NCI-H524 (cell line): ENCODE data around the gene HTR3E.
"Not testable (repeated sequence)": the region's sequence is repeated elsewhere in the genome, so short reads cannot be mapped to it uniquely, and the experiment has no call there.

Experiments used
- DNase-seq, 2 experiments: peaks; one replicate each; lab custom pipeline; 2025; lab: John Stamatoyannopoulos, UW

The HTR3E gene

GRCh38 chr3:184110316-184110725 lies 13.5 kb downstream of the HTR3E start:
- no peak for DNase-seq

- DNase-seq: no peak
These were observed 19.2 kb downstream of the HTR3E start for GRCh38 chr3:184116017-184116416.

- peak in 1 of 2 experiments; percentile 30 for DNase-seq
These were observed 20.8 kb downstream of the HTR3E start for GRCh38 chr3:184117636-184118035.

GRCh38 chr3:184121031-184121430 lies 24.2 kb downstream of the HTR3E start:
- not testable (repeated sequence) for DNase-seq

- DNase-seq: no peak
These were observed 29.1 kb downstream of the HTR3E start for GRCh38 chr3:184126006-184126405.

- DNase-seq: peak in 1 of 2 experiments; percentile 55
These were observed 32.1 kb downstream of the HTR3E start for GRCh38 chr3:184129012-184129411.

- DNase-seq: no peak
These were observed 36.1 kb downstream of the HTR3E start for GRCh38 chr3:184132945-184133344.

GRCh38 chr3:184133840-184134745 lies 37.2 kb downstream of the HTR3E start:
- peak; percentile 97 to 98 for DNase-seq

- DNase-seq: peak; percentile 41 to 70
These were observed 37.9 kb downstream of the HTR3E start for GRCh38 chr3:184134746-184135148.

- peak; percentile 98 to 99 for DNase-seq
These were observed 38.5 kb downstream of the HTR3E start, which contains the start of gene EIF2B5 for GRCh38 chr3:184135149-184135910. TSS of gene EIF2B5 (plus strand) at chr3:184135358. CDS start at chr3:184135386, 28 bp downstream.

GRCh38 chr3:184135911-184136260 lies 39.0 kb downstream of the HTR3E start:
- no peak for DNase-seq

- no peak for DNase-seq
These were observed 43.6 kb downstream of the HTR3E start for GRCh38 chr3:184140436-184140835.

GRCh38 chr3:184142199-184142598 lies 45.3 kb downstream of the HTR3E start:
- DNase-seq: no peak

- no peak for DNase-seq
These were observed 46.5 kb downstream of the HTR3E start for GRCh38 chr3:184143327-184143726.

GRCh38 chr3:184144505-184144904 lies 47.6 kb downstream of the HTR3E start:
- no peak for DNase-seq

GRCh38 chr3:184145111-184145524 lies 48.3 kb downstream of the HTR3E start:
- peak; percentile 57 to 74 for DNase-seq

- no peak for DNase-seq
These were observed 48.9 kb downstream of the HTR3E start for GRCh38 chr3:184145751-184146270.

GRCh38 chr3:184148076-184148475 lies 51.2 kb downstream of the HTR3E start:
- no peak for DNase-seq

- no peak for DNase-seq
These were observed 52.3 kb downstream of the HTR3E start for GRCh38 chr3:184149123-184149522.

GRCh38 chr3:184149770-184150169 lies 52.9 kb downstream of the HTR3E start:
- peak in 1 of 2 experiments; percentile 64 for DNase-seq

GRCh38 chr3:184154885-184155643 lies 58.2 kb downstream of the HTR3E start, which contains the start of gene DVL3:
TSS of gene DVL3 (plus strand) at chr3:184155377. CDS start at chr3:184155636, 259 bp downstream.
- DNase-seq: peak; percentile 55 to 75
